GM23248 (cell line): ENCODE measurements around the gene CLRN1. TPM values are rescaled to one million over a fixed set of nuclear protein-coding genes. Genes with fewer than 3 reads are reported as not detected.

Source experiments
- DNase-seq: peaks from one replicate; pipeline ENCODE4 v3.0.0-alpha.2; 2015
- H2AFZ ChIP-seq: fragments of 200-600 bp; sonication (generic); 2 replicates; pipeline ENCODE4 v1.6.1; 2016; ENCODE audit warnings: antibody characterized with exemption
- H3F3A ChIP-seq: fragments of 200-600 bp; sonication (generic); 2 replicates; pipeline ENCODE4 v1.6.1; 2016; ENCODE audit warnings: mild to moderate bottlenecking, antibody characterized with exemption, mixed run types; ENCODE audit not compliant: insufficient read depth
- H3K27ac ChIP-seq: fragments of 200-600 bp; sonication (generic); 2 replicates; pipeline ENCODE4 v1.5.1; 2016; ENCODE audit warnings: mild to moderate bottlenecking
- H3K27me3 ChIP-seq: fragments of 200-600 bp; sonication (generic); replicated peaks from 2 replicates; pipeline ENCODE4 v1.6.1; 2016; ENCODE audit warnings: mild to moderate bottlenecking; ENCODE audit not compliant: insufficient read depth
- H3K36me3 ChIP-seq: fragments of 200-600 bp; sonication (generic); 2 replicates; pipeline ENCODE4 v1.6.1; 2016; ENCODE audit warnings: low read depth, mild to moderate bottlenecking
- H3K4me1 ChIP-seq: fragments of 200-600 bp; sonication (generic); 2 replicates; pipeline ENCODE4 v1.6.1; 2016; ENCODE audit warnings: mild to moderate bottlenecking; ENCODE audit not compliant: insufficient read depth
- H3K4me2 ChIP-seq: fragments of 200-600 bp; sonication (generic); one replicate; pipeline ENCODE4 v1.6.1; 2016; ENCODE audit warnings: mild to moderate bottlenecking; ENCODE audit not compliant: unreplicated experiment
- H3K4me3 ChIP-seq: fragments of 200-600 bp; sonication (generic); 2 replicates; pipeline ENCODE4 v1.5.1; 2016; ENCODE audit warnings: mild to moderate bottlenecking
- H3K79me2 ChIP-seq: fragments of 200-600 bp; sonication (generic); 2 replicates; pipeline ENCODE4 v1.6.1; 2016; ENCODE audit warnings: mild to moderate bottlenecking; ENCODE audit not compliant: insufficient read depth
- H3K9ac ChIP-seq: fragments of 200-600 bp; sonication (generic); 2 replicates; pipeline ENCODE4 v1.6.1; 2016; ENCODE audit warnings: mild to moderate bottlenecking
- H3K9me2 ChIP-seq: fragments of 200-600 bp; sonication (generic); 2 replicates; pipeline ENCODE4 v1.6.1; 2016; ENCODE audit warnings: mixed run types, mild to moderate bottlenecking, moderate library complexity; ENCODE audit not compliant: insufficient read depth
- H3K9me3 ChIP-seq: fragments of 200-600 bp; sonication (generic); one replicate; pipeline ENCODE4 v1.6.1; 2017; ENCODE audit warnings: low read depth
- H4K20me1 ChIP-seq: fragments of 200-600 bp; sonication (generic); 2 replicates; pipeline ENCODE4 v1.6.0; 2016; ENCODE audit not compliant: insufficient read depth
- EZH2 ChIP-seq: fragments of 200-600 bp; sonication (generic); IDR thresholded peaks from 2 replicates; pipeline ENCODE4 v1.6.1; 2018; ENCODE audit warnings: antibody characterized with exemption, mild to moderate bottlenecking; ENCODE audit not compliant: insufficient read depth, poor library complexity, severe bottlenecking
- EZH2phosphoT487 ChIP-seq: fragments of 200-600 bp; sonication (generic); IDR thresholded peaks from 2 replicates; pipeline ENCODE4 v1.6.1; 2018; ENCODE audit warnings: antibody characterized with exemption, moderate library complexity, mild to moderate bottlenecking, low read depth; ENCODE audit not compliant: insufficient read depth
- WGBS, 2 experiments: methylation state at CpG; one replicate each; pipeline ENCODE4 v1.1.6; 2015 to 2017; ENCODE audit warnings: low lambda C conversion rate in 2 of 2, low coverage in 1 of 2; ENCODE audit errors: missing lambda C conversion rate in 2 of 2; 5-methylcytosine and 5-hydroxymethylcytosine counted together
- in situ Hi-C: fragments of 300-500 bp; cut with MboI; formaldehyde crosslinking; loops from 2 replicates; pipeline ENCODE4 v1.15.0; 2020
- polyA plus RNA-seq: library from polyadenylated mRNA; unstranded; fragments of >200 nt; fragmentation: Nextera tagmentation; extraction: Ambion mirVana; gene quantifications from 2 replicates; pipeline ENCODE4 v1.2.1, GENCODE V29; 2016
- total RNA-seq: library from RNA; depleted of rRNA; stranded (reverse); fragments of >200 nt; shearing (Covaris generic); gene quantifications from 2 replicates; pipeline ENCODE4 v1.2.3, GENCODE V29; 2014

Gene CLRN1
- total and polyA plus RNA-seq, 2 experiments from 2014 or later, result not detected

DNA sequence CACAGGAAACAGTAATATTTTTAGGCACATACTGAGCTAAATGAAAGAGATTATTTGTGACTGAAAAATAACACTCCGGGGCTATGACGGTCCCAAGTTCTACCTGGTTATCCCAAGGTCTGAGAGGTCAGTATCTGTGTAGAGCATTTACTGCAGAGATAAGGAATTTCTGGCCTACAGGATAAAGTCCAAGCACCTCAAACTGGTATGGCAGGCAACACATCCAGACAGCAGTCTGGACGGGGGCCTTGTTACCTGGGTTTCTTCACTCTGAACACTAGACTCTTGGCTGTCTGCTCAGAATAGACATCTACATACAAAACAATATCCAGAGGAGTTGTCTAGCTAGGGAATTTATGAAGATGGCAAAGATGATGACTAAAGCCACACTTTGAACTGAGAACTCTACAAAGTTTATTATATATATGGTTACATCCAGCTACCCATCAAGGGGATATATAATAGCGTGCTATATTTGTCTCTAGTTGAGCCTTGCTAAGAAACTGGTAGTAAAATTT, 42.0 kb upstream of the CLRN1 start:
- Histone ChIP-seq H3K4me2 (no peak overlapping the region), H2AFZ (no peak overlapping the region), H3K36me3 (no peaks in the 10 kb centered on the region), H3F3A (peaks cover 15% of the 10 kb centered on the region), H3K9ac (no peak overlapping the region), H3K27ac (no peak overlapping the region), H3K4me1 (peaks cover 20% of the 10 kb centered on the region), H4K20me1 (no peaks in the 10 kb centered on the region), H3K4me3 (no peak overlapping the region), H3K79me2 (no peaks in the 10 kb centered on the region), H3K27me3 (no peaks in the 10 kb centered on the region), H3K9me2 (no peaks in the 10 kb centered on the region), H3K9me3 (no peaks in the 10 kb centered on the region)
- no peak for DNase-seq
- in situ Hi-C loops, result loop anchor here (10.0 kb wide), 1 partner anchor 120 kb away; no protein-coding TSS in a partner anchor
- TF ChIP-seq EZH2phosphoT487 (no peak), EZH2 (no peak)
- WGBS, 2 experiments, result 87 to 95% methylated on average over 4 of the region's 4 CpGs

DNA sequence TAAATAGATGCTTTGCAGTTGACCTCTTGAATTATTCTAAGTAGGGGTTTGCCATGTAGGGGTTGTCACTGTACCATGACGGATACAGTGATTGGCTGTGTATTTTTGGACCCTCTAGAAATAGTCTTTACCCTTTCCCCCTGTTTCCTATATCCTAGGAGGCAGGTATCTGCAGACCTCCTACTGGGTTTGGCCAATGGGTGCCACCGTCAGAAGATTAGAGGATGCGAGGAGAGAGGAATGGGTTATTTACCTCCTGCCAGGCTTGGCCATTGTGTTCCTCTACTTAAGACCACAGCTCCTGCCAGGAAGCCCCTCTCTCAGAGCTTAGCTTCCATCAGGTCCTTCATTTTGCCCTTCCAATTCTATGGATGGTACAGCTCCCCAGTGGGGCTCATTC, 40.2 kb upstream of the CLRN1 start:
- Histone ChIP-seq H2AFZ (no peak overlapping the region), H3K4me1 (peaks cover 20% of the 10 kb centered on the region), H3K27ac (no peak overlapping the region), H3K36me3 (no peaks in the 10 kb centered on the region), H3K4me2 (no peak overlapping the region), H3F3A (peaks cover 15% of the 10 kb centered on the region), H3K27me3 (no peaks in the 10 kb centered on the region), H3K9me2 (no peaks in the 10 kb centered on the region), H3K79me2 (no peaks in the 10 kb centered on the region), H3K9ac (no peak overlapping the region), H3K4me3 (no peak overlapping the region), H3K9me3 (no peaks in the 10 kb centered on the region), H4K20me1 (no peaks in the 10 kb centered on the region)
- WGBS, 2 experiments, result 90 to 96% methylated on average over 3 of the region's 3 CpGs
- TF ChIP-seq EZH2phosphoT487 (no peak), EZH2 (no peak)
- in situ Hi-C loops, result loop anchor here (10.0 kb wide), 1 partner anchor 122 kb away; no protein-coding TSS in a partner anchor
- no peak for DNase-seq

DNA sequence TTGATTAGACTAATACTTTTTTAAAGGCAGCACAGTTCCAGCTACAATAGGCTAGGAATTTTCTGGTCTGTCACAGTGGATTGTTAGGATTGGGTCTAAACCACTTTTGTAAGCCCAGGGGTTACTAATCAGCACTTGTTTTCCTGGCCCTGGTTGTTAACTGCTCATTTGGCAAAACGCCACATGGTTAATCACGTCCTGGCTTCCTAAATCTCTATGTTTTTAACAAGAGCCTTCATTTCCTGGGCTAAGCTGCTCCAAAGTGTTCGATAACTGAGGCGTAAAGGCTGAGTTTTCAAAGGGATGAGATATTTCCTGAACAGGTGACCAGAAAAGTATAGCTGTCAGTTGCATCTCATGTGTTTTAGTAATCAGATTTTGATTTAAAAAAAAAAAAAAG, 38.9 kb upstream of the CLRN1 start:
- H3K79me2 ChIP-seq, result no peaks in the 10 kb centered on the region
- DNase-seq, result peak; percentile 72
- H3K36me3 ChIP-seq, result no peaks in the 10 kb centered on the region
- H3F3A ChIP-seq, result peaks cover 12% of the 10 kb centered on the region
- WGBS, 2 experiments, result 12 to 18% methylated on average over 4 of the region's 4 CpGs
- in situ Hi-C loops, result loop anchor here (10.0 kb wide), 1 partner anchor 123 kb away; no protein-coding TSS in a partner anchor
- no peaks in the 10 kb centered on the region for H3K9me2 ChIP-seq
- H3K4me1 ChIP-seq, result peaks cover 17% of the 10 kb centered on the region
- H3K9ac ChIP-seq, result no peak overlapping the region
- H3K27ac ChIP-seq, result no peak overlapping the region
- no peak overlapping the region for H3K4me2 ChIP-seq
- H3K27me3 ChIP-seq, result no peaks in the 10 kb centered on the region
- TF ChIP-seq EZH2phosphoT487 (no peak), EZH2 (no peak)
- H3K9me3 ChIP-seq, result no peaks in the 10 kb centered on the region
- no peaks in the 10 kb centered on the region for H4K20me1 ChIP-seq
- no peak overlapping the region for H3K4me3 ChIP-seq
- no peak overlapping the region for H2AFZ ChIP-seq

DNA sequence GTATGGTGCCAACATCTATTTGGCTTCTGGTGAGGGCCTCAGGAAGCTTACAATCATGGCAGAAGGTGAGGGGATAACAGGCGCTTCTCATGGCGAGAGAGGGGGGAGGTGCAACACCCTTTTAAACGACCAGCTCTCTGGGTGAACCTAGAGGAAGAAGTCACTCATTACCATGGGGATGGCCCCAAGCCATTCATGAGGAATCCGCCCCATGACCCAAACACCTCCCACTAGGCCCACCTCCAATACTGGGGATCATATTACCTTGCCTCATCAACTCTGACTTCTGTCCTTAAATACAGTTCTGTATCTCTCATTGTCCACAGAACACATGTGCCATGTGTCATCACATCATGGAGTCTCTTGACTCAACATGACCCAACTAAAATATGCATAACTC, 37.5 kb upstream of the CLRN1 start:
- Histone ChIP-seq H3F3A (no peaks in the 10 kb centered on the region), H3K4me2 (no peak overlapping the region), H3K79me2 (no peaks in the 10 kb centered on the region), H3K9me2 (no peaks in the 10 kb centered on the region), H3K4me3 (no peak overlapping the region), H3K4me1 (peaks cover 5% of the 10 kb centered on the region), H3K36me3 (no peaks in the 10 kb centered on the region), H3K27me3 (no peaks in the 10 kb centered on the region), H3K9ac (no peak overlapping the region), H2AFZ (no peak overlapping the region), H4K20me1 (no peaks in the 10 kb centered on the region), H3K9me3 (no peaks in the 10 kb centered on the region), H3K27ac (no peak overlapping the region)
- DNase-seq, result peak; percentile 3
- 82 to 84% methylated on average over 4 of the region's 4 CpGs for WGBS, 2 experiments
- TF ChIP-seq EZH2 (no peak), EZH2phosphoT487 (no peak)
- in situ Hi-C loops, result loop anchor here (10.0 kb wide), 1 partner anchor 125 kb away; no protein-coding TSS in a partner anchor

DNA sequence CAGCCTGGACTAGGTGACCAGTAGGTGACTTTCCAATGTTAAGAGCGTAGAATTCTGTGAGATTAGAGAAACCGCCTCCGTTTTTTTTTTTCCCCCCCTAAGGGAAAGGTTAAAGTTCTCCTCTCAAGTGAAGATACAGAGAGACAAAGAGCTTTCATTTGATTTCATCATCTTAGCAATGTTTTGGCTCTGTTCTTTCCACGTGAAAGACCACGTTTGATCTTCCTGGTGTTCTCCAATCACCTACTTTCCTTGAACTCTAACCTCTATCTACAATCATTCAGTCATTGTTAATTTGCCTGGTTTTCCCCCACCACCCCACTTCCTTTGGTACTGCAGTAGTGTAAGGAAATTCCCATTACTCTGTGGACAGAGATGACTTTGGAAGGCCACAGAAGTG, 36.9 kb upstream of the CLRN1 start:
- no peaks in the 10 kb centered on the region for H3K36me3 ChIP-seq
- H3K9me2 ChIP-seq, result no peaks in the 10 kb centered on the region
- H3K79me2 ChIP-seq, result no peaks in the 10 kb centered on the region
- H3K4me1 ChIP-seq, result peaks cover 5% of the 10 kb centered on the region; the same call in 1 of the 2 replicates
- H4K20me1 ChIP-seq, result no peaks in the 10 kb centered on the region
- in situ Hi-C loops, result no loop called here
- no peak overlapping the region for H3K4me2 ChIP-seq
- WGBS, 2 experiments, result 93 to 96% methylated on average over 5 of the region's 5 CpGs
- H3K9me3 ChIP-seq, result no peaks in the 10 kb centered on the region
- no peaks in the 10 kb centered on the region for H3F3A ChIP-seq
- DNase-seq, result no peak
- TF ChIP-seq EZH2phosphoT487, result no peak
- TF ChIP-seq EZH2, result no peak
- H3K4me3 ChIP-seq, result no peak overlapping the region
- H2AFZ ChIP-seq, result no peak overlapping the region
- H3K27ac ChIP-seq, result no peak overlapping the region
- no peaks in the 10 kb centered on the region for H3K27me3 ChIP-seq
- H3K9ac ChIP-seq, result no peak overlapping the region
